Right forelimb (tissue), 1 donor: Measurements from ENCODE around the gene RND1.

Experiments used
- DNase-seq: peaks from one replicate; pipeline ENCODE4 v3.0.0-alpha.2; 2018

The RND1 gene

DNA sequence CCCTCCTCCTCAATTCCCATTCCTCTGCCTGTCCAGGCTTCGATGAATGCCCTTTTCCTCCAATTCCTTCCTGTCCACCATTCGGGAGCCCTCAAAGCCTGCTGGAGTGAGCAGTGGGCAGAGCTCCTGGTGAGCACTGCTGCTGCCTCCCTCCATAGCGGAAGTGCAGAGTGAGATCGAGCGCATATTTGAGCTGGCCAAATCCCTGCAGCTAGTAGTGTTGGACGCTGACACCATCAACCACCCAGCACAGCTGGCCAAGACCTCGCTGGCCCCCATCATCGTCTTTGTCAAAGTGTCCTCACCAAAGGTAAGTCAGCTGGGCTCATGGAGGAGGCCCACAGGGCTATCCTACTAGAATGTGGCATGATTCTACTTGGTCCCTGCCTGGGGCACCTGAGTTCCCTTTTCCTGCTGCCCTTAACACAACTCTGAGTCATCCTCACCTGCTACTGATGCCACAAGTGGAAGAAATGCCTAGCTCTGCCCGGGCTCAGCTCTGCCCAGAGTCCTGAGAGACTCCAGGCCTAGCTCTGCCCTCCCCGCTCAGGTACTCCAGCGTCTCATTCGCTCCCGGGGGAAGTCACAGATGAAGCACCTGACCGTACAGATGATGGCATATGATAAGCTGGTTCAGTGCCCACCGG, 39.3 kb downstream of the RND1 start:
- DNase-seq = no peak

DNA sequence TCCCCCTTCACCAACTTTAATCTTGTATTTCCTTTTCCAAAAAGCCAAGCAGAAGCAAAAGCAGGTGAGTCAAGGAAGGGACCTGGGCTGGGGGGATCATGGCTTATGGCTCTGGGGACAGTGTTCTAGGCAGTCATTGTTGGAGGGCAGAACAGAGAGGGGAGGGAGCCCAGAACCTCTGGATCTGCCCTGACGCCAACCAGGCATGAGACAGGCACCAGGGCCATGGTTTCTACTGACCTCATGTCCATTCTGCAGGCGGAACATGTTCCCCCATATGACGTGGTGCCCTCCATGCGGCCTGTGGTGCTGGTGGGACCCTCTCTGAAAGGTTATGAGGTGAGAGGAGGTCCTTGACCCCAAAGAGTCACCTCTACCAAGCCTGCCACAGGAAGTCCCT, 40.8 kb downstream of the RND1 start:
- no peak for DNase-seq

DNA sequence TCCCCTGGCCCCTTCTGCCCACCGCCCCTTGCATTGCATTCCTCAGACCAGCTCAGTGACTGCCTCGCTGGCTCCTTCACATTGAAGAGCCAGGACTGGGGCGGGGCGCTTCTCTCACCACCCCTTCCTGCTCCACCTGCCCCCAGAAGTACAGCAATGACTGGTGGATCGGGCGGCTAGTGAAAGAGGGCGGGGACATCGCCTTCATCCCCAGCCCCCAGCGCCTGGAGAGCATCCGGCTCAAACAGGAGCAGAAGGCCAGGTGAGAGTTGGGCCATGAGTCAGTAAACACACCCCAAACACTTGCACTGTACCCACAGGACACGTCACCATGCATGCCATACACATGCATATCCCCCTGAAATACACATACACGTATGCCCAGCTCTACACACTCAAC, 41.6 kb downstream of the RND1 start:
- no peak for DNase-seq

DNA sequence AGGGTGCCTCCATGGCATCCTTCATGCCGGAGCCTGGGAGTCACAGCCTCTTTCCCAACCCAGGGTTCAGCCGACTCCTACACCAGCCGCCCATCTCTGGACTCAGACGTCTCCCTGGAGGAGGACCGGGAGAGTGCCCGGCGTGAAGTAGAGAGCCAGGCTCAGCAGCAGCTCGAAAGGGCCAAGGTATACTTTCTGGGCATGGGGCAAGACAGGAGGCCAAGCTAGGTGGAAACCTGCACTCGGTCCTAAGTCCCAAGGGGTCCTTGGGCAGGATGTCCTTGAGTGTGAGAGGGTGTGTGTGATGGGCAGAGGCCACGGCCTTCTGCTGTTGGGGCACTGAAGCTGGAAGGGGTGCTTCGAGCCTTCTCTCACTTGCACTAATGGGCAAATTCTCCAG, 42.4 kb downstream of the RND1 start:
- DNase-seq = no peak

DNA sequence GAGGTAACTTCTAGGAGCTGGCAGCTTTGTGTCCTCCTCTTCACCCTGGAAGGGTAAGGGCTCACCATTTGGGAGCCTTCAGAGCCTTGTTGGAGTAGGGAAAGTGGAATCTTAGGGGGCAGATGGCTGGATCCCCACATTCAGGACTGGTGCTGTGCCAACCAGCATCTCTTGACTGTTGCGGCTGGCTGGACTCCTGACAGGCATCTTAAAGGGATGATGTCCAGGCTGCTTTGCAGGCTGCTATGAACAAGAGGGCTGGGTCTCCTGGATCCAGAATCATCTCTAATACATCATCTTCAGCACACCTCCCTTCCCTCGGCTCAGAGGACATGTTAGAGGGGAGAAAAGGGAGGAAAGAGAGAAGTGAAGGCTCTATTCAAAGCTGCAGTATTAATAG, 43.0 kb downstream of the RND1 start:
- DNase-seq = no peak

DNA sequence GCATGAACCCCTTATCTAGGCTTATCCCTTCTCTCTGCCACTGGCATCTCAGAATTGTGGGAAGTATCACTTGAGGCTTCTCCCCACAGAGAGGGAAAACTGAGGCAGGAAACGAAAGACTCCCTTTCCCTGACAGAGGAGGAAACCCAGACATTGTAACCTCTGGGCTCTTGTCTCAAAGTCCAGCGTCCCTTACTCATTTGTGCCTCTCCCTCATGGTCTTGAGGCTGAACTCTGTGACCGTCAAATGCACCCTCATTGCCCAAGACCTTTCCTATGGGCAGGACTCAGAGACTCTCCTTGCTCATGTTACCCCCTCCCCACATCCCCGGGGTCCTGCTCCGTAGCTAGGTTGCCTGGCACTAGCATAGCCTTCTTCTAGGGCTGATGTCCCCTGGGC, 43.5 kb downstream of the RND1 start:
- DNase-seq = no peak

DNA sequence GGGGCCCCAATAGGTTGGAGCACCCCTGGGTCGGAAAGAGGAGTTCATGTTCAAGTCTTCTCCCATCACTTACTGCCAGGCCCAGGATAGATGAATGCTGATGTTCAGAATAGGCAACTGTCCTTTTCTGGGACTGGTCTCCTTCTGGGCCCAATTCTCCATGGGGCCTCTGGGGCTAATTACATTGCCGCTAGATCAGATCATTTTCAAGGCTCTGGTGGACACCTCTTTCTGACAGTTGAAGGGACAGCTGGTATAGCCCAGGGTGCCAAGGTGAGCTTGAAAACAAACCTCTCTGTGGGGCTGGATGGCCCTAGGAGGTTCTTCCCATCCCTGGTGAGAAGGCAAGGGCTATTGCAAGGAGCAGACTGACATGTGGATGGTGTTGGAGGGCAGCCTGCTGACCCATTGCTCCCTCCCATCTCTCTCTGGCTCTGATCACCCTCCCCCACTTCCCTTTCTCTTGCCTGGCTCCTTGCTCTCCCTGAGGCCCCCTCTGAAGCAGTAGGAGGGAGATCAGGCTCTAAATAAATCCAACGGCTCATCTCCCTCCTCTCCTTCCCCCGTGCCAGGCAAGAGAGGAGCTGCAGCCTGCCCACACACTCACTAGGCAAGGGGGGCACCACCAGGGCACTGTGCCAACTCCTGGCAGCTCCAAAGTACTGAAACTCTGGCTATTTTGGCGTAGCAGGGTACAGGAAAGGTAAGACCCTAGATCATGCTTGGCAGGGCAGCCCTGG, 45.5 kb downstream of the RND1 start:
- no peak for DNase-seq

DNA sequence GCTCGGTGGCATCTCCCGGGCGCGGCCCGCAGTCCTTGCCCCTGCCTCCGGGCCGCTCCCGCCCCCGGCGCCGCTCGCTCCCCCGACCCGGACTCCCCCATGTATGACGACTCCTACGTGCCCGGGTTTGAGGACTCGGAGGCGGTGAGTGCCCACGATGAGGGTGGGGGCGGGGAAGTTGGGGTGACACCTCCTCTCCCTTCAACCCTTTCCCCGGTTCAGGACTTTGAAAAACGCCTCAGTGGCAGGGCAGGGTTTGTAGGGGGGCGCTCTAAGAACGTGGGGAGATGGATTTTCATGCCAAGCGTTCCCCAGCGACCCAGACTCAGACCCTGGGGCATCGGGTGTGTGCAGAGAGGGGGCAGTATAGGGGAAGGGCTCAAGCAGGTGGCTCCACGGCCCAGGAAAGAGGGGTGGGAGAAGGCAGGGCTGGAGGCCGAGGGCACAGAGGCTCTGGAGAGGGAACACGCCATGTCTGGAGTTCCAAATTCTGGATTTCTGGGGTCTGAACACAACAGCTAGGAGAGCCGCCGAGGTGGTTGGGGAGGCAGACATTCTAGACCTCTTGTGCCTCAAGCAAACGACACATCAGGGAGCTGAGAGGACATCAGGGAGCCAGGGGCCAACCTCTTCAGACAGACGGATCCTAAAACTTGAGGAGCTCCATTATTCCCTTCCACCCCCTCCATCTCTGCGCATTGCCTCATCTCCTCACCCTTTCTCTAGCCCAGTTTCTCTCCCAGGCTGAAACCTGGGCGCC, 46.7 kb downstream of the RND1 start:
- no peak for DNase-seq

DNA sequence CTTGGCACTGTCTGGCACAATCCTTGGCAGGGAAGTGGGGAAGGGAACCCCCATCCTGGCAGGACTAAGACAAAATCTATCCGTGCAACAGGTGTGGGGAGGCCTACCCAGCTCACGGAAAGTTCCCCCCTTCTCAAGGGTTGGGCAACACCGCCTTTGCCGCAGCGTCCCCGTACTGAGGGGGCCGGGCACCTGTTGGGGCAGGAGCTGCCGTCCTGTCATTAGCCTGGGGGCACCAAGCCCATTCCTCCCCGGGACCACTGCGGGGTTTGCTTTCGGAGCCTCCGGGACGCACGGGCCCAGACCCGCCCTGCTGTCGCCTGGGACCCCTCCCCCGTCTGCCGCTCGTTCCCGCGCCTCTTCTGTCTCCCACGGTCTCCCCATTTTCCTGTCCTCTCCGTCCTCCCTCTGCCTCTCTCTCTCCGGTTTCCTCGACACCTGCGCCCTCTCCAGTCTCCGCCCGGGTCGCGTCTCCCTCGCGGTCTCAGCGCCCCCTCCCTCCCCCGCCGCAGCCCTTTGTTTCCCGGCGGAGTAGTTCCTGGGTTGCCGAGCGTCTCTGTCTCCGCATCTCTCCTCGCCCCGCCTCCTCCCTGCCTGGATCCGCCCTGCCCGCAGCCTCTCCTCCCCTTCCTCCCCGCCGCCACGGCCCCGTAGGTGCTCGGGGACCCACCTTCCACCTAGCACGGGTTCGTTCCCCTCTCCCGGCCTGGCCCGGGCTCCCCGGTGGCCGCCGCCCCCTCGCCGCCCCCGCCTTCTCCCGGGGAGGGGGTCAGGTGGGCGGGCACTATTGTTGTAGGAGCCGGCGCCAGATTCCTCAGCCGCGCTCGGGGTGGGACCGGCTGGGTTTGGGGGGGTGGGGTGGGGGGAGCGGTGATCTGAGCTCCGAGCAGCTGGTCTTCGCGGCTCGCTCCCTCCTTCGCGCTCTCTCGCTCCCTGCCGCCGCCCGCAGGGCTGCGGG, 47.5 kb downstream of the RND1 start, which contains the start of gene CACNB3:
Gene CACNB3, plus strand, starts transcription at position 624 of the 958 bp plus-strand sequence. CDS start 434 bp downstream, outside the sequence.
- DNase-seq = peak; percentile 82

DNA sequence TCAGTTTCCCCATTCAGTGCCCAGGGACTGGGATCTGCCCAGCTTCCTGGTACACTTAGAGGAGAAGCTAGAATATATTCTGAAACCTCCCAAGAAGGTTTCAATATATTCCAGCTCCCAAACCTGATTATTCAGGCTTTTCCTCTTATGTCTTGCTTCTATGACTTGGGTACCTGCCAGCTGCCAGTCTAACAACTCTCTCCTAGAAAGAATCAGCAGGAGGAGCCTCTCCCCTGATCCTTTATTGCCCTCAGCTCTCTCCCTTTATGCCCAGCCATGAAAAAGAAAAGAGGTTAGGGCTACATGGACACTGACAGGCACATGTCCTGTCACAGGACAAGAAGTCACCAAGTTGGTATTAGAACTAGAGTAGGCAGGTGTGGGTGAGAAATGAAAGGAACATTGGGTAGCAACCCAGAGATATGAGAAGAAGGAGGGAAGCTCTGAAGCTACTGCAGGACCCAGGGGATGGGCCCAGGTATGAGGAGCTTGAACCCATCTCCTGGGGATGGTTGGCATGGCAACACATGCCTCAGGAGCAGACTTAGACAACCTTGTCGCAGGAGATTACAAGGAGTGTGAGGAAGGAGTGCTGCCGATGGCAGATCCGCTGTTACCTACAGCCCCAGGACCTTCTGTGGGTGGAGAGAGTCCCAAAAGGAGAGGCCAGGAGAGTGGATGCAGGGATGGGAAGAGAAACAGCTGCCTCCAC, 49.4 kb downstream of the RND1 start:
- no peak for DNase-seq

DNA sequence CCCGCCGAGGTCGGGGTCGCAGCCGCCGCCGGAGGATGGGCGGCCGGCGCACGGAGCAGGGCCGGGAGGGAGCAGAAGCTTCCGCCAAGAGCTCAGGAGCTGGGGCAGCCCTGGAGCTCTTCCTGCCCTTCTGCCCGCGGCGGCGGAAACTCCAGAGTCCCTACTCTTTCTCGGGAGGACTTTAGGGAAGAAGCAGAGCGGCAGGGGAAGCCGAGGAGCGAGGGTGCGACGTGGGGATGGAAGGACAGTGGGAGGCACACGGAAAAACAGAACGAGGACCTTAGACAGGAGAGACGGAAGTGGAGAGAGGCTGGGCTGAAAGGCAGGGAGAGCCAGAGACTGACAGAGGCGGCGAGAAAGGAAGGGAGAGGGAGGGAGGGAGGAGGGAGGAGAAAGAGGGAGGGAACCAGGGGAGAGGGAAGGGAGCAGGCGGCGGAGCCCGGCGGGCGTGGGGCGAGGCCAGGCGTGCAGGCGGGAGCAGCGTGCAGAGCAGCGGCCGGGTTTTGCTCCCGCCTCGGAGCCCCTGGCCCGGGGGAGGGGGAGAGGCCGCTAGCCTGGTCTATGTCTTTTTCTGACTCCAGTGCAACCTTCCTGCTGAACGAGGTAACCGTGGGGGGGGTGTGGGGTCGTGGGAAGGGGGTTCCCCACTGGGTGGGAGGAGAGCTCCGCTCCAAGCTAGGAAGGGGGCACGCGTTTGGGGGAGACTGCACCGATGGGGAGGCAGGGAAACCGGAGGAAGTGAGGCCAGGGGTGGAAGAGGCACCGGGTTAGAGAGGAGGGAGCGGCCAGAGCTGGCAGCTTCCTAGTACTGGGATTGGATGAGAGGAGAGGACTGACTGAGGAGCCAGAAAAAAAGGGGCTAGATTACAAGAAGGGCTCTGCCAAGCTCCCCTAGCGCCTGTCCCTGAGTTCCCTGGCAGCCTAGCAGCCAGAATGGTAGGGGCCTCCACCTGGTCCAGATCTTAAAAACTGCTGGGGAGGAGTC, 50.3 kb downstream of the RND1 start:
- DNase-seq = peak; percentile 88

DNA sequence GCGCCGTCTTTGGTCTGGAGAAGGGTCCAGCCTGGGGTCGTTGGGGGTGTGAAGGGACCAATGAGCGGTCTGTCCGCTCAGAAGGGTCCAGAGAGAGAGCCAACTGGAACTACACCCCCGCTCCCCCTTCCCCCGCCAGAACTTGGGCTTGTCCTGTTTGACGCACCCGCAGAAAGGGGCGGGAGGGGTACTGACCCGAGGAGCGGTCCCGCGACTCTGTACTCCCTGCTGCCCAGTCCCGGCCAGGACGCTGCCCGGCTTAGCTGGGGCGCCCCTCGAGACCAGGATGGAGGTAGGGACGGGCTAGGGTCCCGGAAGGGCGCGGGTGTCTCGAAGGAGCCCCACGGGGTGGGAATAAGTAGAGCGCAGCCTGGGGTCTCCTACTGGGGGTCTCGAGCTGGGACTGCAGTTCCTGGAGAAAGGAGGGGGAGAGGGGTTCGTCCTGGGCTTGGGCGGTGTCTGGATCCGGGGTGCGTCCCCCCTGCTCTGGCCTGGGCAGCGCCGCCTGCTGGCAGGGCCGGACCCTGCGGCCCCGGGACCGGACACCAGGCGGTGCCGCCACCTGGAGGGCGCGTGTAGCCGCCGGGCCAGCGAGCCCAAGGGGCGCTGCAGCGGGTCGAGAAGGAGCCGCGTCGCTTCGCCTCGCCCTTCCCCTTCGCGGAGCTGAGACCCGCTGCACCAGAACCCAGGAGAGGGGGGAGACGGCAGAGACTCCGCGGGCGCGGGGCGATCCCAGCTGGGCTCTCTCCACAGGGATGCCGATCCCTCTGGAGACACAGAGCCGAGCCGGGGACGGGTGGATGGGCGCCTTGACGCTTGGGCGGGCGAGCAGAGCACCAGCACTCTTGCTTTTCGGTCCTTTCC, 51.2 kb downstream of the RND1 start:
- peak; percentile 87 for DNase-seq

DNA sequence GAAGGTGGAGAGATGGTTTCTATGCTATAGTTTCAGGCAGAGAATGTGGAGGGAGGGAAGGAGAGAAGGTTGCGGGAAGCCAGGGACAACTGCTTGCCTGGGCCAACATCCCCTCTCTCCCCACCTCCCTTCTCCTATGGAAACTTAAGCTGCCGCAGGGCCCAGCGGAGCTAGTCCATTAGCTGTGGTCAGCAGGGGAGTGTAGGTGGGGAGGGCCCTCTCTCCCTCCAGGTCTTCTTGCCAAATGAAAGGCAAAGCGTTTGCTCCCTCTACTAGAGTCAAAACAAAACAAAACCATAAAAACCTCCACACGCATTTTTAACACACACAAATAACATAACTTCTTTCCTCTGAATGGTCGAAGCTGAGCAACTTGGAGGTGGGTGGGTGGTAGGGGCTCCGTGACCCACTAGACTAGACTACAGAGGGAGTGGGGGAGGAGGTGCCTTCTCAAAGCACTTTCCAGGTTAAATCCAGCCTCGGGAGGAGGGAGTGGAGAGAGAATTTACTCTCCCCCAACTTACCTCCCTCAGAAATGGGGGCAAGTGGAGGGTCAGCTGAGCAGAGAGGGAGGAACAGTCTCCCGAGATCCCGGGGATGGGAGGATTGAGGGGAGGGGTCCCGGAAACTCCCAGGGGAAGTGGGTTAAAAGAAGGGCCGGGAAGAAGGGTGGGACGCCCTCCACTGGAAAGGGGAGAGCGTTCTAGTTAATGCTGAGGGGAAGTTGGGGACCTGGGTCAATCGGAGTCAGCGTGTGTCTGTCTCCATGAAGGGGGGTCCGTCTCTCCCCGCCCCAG, 52.0 kb downstream of the RND1 start:
- no peak for DNase-seq

DNA sequence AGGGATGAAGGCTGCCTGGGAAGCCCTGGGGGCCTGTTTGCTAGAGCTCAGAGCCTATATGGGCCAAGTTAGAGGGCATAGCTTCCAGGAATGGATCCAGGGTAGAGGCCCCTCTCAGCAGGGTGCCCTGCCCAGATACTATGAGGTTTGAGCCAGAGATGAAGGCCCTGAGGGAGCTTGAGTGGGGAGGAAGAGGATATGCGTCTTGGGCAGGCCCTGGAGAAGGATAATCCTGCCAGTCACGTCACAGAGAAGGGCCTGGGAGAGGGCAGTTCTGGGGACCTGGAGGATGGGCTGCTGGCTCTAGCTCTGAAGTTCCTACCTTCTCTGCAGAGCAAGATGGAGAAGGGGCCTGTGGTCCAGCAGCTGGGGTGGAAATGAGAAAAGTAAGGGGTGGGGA, 53.3 kb downstream of the RND1 start:
- DNase-seq = no peak

DNA sequence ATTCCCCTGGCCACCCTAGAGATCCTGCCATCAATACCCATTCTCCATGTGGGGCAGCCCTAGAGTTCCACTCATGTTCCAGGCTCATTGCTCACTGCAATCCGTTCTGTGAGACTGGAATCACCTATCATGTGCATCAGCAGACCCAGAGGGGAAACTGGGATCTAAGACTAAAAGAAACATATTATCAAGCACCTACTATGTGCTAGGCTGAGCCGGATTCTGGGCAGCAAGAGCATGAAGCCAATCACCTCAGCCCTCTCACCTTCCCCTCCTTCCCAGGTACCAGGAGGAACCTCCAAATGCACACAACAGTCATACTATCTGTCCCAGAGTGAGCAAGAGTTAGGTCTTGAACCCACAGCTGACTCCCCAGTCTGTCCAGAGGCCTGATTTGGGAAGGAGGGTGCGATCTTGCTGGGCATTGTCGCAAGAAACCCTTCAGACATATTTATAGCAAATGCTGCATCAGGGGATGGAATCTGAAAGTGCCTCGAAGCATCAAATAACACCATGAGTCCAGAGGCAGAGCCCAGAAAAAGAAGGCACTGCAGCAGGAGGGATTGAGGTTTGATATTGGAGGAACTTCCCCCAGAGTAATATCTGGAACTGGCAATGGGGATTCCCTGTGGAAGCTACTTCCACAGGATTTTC, 54.1 kb downstream of the RND1 start:
- no peak for DNase-seq

DNA sequence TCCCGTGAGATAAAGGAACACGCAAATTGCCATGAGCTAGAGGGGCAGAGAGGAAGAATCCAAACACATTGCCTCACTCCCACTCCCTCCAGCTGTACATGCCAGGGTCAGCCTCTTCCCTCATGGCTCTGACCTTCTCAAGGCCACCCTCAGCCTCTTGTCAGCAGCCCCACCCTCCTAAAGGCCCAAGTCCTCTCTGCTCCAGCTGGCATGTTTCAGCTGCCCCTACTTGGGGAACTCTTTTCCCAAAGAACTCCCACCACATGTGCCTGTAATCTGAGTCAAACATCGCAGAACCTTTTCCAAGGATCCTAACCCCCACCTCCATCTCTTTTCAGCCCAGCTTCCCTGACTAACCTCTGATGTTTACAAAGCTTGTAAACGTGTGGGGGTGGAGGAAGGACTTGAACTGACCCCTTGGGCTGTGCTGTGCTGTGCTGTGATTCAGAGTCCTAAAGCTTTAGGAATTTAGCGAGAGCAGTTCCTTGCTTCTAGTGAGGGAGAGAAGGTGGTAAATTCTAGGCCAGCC, 54.7 kb downstream of the RND1 start:
- DNase-seq = no peak

DNA sequence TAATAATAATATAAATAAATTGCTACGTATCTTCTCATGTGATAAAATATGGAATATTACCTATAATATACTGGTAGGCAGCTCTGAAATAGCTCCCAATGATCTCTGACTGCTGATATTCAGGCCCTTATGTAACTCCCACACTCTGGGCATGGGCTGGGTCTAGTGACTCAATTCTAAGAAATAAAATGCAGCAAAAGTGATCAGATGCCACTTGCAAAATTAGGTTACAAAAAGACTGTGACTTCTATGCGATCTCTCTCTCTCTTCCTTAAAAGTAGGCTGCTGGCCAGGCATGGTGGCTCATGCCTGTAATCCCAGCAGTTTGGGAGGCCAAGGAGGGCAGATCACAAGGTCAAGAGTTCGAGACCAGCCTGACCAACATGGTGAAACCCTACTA, 57.7 kb downstream of the RND1 start:
- no peak for DNase-seq
